Muscle of leg (tissue), 11 donors: ENCODE measurements around the gene RETREG1. TPM values are rescaled to one million over a fixed set of nuclear protein-coding genes. Genes with fewer than 3 reads are reported as not detected.

Experiments used
- DNase-seq: peaks from one replicate; pipeline ENCODE4 v3.0.0; 2013
- H3K27ac ChIP-seq: one replicate; pipeline ENCODE4 v1.5.1; 2013; ENCODE audit warnings: mild to moderate bottlenecking, low read length, control low read depth
- H3K27me3 ChIP-seq: one replicate; pipeline ENCODE4 v1.6.1; 2013; ENCODE audit warnings: low read length; ENCODE audit not compliant: control insufficient read depth, insufficient read depth
- H3K36me3 ChIP-seq: one replicate; pipeline ENCODE4 v1.6.1; 2013; ENCODE audit warnings: low read length; ENCODE audit not compliant: control insufficient read depth, insufficient read depth
- H3K4me1 ChIP-seq: one replicate; pipeline ENCODE4 v1.6.1; 2013; ENCODE audit warnings: low read length; ENCODE audit not compliant: control insufficient read depth, insufficient read depth
- H3K4me3 ChIP-seq: one replicate; pipeline ENCODE4 v1.5.1; 2013; ENCODE audit warnings: low read length, control low read depth
- H3K9me3 ChIP-seq: replicated peaks from 2 replicates; pipeline ENCODE4 v1.6.1; 2013; ENCODE audit warnings: low read depth, low read length; ENCODE audit not compliant: control insufficient read depth
- WGBS: methylation state at CpG from one replicate; pipeline ENCODE4 v1.1.5; 2013; ENCODE audit warnings: missing lambda C conversion rate; ENCODE audit not compliant: insufficient coverage; 5-methylcytosine and 5-hydroxymethylcytosine counted together
- polyA plus RNA-seq, 8 donors: library from polyadenylated mRNA; unstranded; fragments of 120-200 nt; gene quantifications; one replicate each; pipeline versions ENCODE4 v1.2.1 to v1.2.3, GENCODE V29; 2013; ENCODE audit warnings: inconsistent platforms in 1 of 8, low replicate concordance in 1 of 8; ENCODE audit not compliant: insufficient read length in 8 of 8, insufficient read depth in 1 of 8
- total RNA-seq: library from RNA; stranded (reverse); fragments of 120-200 nt; gene quantifications from one replicate; pipeline ENCODE4 v1.2.4, GENCODE V29; 2013

Gene RETREG1
- total and polyA plus RNA-seq, 9 donors = 48.7 to 70.0 (median 56.4) TPM

DNA sequence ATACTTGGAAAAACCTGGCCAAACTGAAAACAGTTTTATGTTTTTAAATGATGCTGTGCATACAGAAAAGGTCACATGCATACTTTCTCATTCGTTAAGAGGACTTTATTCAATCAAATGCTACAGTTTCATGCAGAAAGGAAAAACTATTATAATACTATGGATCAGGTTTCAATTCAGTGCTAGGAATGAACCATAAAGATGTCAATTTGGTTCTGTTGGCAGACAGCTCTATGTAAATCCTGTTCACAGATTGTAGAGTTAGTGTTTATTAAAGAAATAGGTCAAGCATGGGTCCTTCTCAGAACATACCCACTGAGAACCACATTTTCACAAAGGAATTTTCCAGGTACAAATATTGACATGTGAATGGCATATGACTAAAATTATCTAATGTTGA is 57.1 kb downstream of the RETREG1 start:
- no CpG with 5 or more reads among the region's 1 CpG for WGBS
- Histone ChIP-seq H3K4me1 (no peaks in the 10 kb centered on the region), H3K4me3 (no peak overlapping the region), H3K27ac (no peak overlapping the region), H3K9me3 (no peaks in the 10 kb centered on the region), H3K36me3 (no peaks in the 10 kb centered on the region), H3K27me3 (no peaks in the 10 kb centered on the region)
- DNase-seq = no peak

DNA sequence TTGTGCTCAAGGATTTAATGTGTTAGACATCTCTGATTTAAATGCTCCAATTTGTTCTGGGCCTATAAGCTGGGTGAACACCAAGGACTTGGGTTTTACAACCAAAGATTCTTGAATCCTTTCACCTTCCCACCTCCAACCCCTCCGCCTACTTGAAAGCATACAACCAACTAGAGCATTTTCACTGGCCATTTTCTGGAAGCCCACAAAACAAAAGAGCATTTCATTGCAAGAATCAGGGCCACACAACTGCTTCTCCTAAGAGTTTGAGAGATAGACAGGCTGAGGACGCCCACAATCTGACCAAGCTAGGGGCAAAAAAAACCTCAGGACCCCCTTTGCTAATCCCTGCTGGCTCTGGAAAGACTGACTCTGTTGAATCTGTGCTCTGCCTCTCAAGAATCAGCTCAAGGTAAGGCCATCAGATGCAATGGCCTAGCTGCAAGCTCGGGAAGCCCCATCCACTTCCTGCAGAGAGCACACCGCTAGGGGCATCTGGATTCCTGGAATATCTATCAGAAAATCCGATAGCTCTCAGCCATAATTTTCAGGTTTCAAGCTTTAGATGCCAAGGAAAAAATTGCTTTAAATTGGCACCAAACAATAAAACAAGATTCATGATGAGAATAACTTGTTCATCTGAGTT is 57.7 kb downstream of the RETREG1 start:
- Histone ChIP-seq H3K36me3 (no peaks in the 10 kb centered on the region), H3K4me1 (no peaks in the 10 kb centered on the region), H3K27me3 (no peaks in the 10 kb centered on the region), H3K4me3 (no peak overlapping the region), H3K27ac (no peak overlapping the region), H3K9me3 (no peaks in the 10 kb centered on the region)
- WGBS = 65% methylated on average over 2 of the region's 5 CpGs
- DNase-seq = peak; percentile 41

DNA sequence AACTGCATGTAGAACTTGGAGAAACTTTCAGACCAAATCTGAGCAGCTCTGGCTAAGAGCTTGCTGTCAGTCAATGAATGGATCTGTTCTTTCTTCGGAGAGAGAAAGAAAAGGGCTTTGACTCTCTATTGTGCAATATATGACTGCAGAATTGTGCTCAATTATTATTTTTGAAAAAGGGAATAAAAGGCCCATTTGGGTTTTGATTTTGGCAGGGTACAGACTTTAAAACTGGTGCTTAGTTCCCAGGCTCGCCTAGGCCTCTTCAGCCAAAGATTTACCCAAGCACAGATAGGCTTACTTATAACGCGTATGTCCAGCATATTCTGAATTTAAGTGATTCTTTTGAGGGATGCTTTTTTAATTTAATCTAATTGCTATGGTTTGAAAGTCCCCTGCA is 59.3 kb downstream of the RETREG1 start:
- no peak overlapping the region for H3K27ac ChIP-seq
- no peak overlapping the region for H3K4me3 ChIP-seq
- no peak for DNase-seq
- no CpG with 5 or more reads among the region's 4 CpGs for WGBS
- no peaks in the 10 kb centered on the region for H3K9me3 ChIP-seq
- no peaks in the 10 kb centered on the region for H3K27me3 ChIP-seq
- H3K36me3 ChIP-seq = no peaks in the 10 kb centered on the region
- H3K4me1 ChIP-seq = peaks cover 2% of the 10 kb centered on the region

DNA sequence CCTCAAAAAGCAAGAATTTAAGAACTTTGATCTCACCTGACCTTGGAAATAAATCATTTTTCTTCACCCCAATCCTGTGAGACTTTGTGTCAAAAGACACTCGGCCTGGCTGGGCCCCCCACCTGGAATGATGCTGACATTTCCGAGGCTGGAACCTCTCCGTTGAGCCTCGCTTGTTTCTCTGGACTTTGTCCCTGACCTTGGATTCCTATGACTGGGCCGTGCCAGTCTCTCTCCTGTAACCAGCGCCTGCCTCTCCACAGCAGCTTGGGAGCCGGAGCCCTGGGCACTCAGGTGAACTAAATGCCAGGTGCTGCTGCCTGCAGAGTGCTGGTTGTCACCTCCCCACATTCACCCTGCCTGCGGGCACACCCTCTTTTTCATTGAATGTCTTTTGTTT is 62.7 kb downstream of the RETREG1 start:
- no peaks in the 10 kb centered on the region for H3K27me3 ChIP-seq
- H3K36me3 ChIP-seq = no peaks in the 10 kb centered on the region
- 88% methylated on average over 6 of the region's 8 CpGs for WGBS
- H3K4me1 ChIP-seq = peaks cover 11% of the 10 kb centered on the region
- H3K4me3 ChIP-seq = no peak overlapping the region
- no peak for DNase-seq
- H3K27ac ChIP-seq = no peak overlapping the region
- H3K9me3 ChIP-seq = no peaks in the 10 kb centered on the region

DNA sequence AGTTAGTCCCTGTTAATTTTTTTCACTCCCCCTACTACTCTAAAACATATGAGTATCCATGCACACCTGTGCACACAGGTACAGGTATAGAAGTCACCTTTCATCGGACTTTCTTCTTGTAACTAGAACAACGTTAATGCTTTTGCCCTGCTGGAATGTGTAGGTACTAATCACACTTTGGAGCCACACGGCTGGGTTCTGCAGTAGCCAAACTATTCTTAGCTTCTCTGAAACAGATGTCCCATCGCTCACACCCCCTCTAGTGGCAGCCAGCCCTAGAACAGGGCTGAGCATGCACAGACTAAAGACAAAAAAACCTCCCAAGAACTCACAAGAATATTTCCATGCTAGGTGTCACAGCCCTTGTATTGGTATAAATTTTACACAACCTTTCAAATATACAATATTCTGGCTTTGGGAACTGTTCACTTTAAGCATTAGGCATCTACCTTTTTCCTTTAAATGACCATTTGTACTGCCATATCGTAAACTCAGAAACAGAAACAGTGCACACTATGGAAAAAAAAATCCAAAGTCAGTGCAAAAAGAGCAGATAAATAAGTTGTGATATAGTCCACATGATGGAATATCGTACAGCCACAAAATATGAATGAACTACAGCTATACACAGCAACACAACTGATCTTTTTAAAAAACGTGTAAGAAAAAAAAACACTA is 64.0 kb downstream of the RETREG1 start:
- Histone ChIP-seq H3K27ac (no peak overlapping the region), H3K9me3 (no peaks in the 10 kb centered on the region)

DNA sequence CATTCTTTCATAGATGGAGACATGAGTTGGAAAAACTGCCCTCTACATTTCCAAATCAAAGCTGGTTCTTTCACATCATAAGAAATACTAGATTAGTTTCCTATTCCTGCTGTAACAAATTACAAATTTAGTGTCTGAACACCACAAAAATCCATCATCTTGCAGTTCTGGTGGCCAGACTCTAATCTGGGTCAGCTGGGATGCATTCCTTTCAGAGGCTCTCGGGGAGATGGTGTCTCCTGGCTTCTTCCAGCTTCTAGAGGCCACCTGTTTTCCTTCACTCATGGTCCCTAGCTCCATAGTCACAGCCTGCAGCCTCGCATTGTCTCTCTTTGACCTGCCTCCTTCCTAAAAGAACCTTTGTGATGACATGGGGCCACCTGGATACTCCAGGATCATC is 65.2 kb downstream of the RETREG1 start:
- 62% methylated on average over 2 of the region's 2 CpGs for WGBS
- peak overlapping the region; percentile 6 for H3K27ac ChIP-seq

More for the DNA sequence above, 64.0 kb downstream of the RETREG1 start:
- H3K4me3 ChIP-seq = no peak overlapping the region
- no peaks in the 10 kb centered on the region for H3K36me3 ChIP-seq
- H3K27me3 ChIP-seq = no peaks in the 10 kb centered on the region
- H3K4me1 ChIP-seq = peaks cover 18% of the 10 kb centered on the region
- DNase-seq = peak; percentile 85
- 0% methylated on average over 1 of the region's 7 CpGs for WGBS

DNA sequence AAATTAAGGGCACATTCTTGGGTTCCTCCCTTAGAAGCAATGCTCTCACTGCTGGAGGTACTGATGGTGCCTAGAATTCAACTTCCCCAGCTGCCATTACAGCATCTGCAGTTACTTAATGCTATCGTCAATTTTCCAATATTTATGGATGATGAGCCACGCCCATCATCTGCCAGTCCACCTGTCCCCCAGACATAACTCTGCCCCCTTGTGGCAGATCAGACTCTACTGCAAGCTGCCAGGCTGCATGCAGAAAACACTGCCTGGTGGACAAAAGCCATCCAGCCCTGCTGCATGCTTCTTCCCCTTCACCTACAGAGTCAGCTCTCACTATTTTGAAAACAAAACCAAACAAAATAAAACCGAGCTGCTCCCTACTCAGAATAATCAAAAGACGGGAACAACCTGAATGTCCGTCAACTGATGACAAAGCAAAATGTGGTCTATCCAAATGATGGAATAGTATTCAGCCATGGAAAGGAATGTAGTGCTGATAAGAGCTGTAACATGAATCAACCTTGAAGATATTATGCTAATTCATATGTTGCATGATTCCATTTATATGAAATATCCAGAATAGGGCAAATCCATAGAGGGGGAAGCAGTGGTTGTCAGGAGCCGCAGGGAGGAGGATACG is 66.4 kb downstream of the RETREG1 start:
- H3K27me3 ChIP-seq = no peaks in the 10 kb centered on the region
- WGBS = 61% methylated on average over 3 of the region's 7 CpGs
- peaks cover 28% of the 10 kb centered on the region for H3K4me1 ChIP-seq
- DNase-seq = peak; percentile 22
- H3K27ac ChIP-seq = peak overlapping the region; percentile 68
- no peaks in the 10 kb centered on the region for H3K9me3 ChIP-seq
- no peak overlapping the region for H3K4me3 ChIP-seq
- H3K36me3 ChIP-seq = no peaks in the 10 kb centered on the region

More for the DNA sequence above, 65.2 kb downstream of the RETREG1 start:
- no peaks in the 10 kb centered on the region for H3K36me3 ChIP-seq
- H3K27me3 ChIP-seq = no peaks in the 10 kb centered on the region
- peaks cover 19% of the 10 kb centered on the region for H3K4me1 ChIP-seq
- peak; percentile 25 for DNase-seq
- H3K4me3 ChIP-seq = no peak overlapping the region
- H3K9me3 ChIP-seq = no peaks in the 10 kb centered on the region

DNA sequence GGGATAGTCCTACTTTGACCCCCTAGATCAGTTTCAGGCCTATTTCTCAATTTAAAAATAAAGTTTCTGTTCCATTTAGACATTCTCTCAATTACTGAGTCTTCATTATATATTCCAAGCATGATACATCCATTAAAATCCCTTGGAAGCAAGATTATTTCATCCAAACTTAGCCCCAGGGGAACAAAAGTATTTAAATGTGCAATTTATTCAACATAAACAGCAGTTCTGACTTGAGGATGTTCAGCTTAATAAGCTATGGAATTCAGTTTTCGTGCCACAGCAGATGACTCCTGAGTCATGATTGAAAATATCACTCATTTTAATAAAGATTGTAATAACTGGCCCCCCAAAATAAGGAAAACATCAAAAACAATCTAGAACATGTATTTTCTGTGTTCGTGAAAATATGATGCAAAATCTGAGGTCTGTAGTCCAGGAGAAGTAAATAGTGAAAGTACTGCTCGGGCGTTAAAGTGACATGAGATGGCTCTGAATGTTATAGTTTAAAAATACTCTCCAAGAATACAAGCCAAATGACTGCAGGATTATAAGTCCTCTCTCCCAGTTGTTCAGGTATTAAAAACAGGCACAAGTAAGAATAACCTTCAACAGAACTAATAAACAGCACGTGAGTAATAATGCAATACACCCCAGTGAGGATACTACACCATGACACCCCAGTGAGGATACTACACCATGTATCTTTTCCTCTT is 67.1 kb downstream of the RETREG1 start:
- no CpG with 5 or more reads among the region's 5 CpGs for WGBS
- DNase-seq = peak; percentile 72

DNA sequence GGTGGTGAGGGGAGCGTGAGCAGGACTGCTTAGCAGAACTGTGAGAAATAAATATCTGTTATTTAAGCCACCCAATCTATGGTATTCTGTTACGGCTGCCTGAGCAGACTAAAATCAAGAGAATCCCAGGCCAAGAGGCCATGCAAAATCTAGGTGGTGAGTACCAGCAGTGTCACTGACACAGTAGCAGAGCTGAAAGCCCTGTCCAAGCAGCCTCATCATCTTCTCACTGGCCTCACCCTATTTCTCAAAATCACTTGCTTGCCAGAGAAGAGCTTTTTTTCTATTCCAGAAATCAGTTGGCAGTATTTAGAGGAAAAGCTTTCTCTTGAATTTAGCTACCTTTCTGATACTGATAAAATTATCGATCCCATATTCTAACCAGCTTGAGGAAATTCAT is 68.0 kb downstream of the RETREG1 start:
- no peak for DNase-seq
- H3K27ac ChIP-seq = no peak overlapping the region
- H3K27me3 ChIP-seq = no peaks in the 10 kb centered on the region
- 80% methylated on average over 1 of the region's 3 CpGs for WGBS
- H3K4me1 ChIP-seq = peaks cover 33% of the 10 kb centered on the region
- no peaks in the 10 kb centered on the region for H3K36me3 ChIP-seq
- H3K9me3 ChIP-seq = no peaks in the 10 kb centered on the region
- H3K4me3 ChIP-seq = no peak overlapping the region

More for the DNA sequence above, 67.1 kb downstream of the RETREG1 start:
- Histone ChIP-seq H3K4me1 (peaks cover 33% of the 10 kb centered on the region), H3K27me3 (no peaks in the 10 kb centered on the region), H3K9me3 (no peaks in the 10 kb centered on the region), H3K4me3 (no peak overlapping the region), H3K36me3 (no peaks in the 10 kb centered on the region), H3K27ac (peak overlapping the region; percentile 68)

DNA sequence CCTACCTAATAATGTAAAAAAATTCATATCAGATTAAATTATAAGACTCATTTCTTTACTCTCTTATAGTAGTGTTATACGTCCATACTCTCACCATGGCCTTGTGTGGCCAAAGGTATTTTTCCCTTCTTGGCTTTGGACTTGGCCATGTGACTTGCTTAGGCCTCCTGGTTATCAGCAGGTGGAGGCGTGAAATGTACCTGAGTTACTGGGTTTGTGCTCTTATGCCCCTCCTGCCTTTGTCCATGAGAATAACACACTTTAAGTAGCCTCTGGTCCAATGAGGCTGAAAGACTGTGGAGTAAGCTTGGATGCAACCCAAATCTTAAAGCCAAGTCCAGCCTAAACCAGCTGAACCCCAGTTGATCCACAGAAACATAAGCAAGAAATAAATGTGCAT is 68.7 kb downstream of the RETREG1 start:
- Histone ChIP-seq H3K36me3 (no peaks in the 10 kb centered on the region), H3K27ac (no peak overlapping the region), H3K4me1 (peaks cover 33% of the 10 kb centered on the region), H3K9me3 (no peaks in the 10 kb centered on the region), H3K27me3 (no peaks in the 10 kb centered on the region), H3K4me3 (no peak overlapping the region)
- no CpG with 5 or more reads among the region's 2 CpGs for WGBS
- DNase-seq = no peak
